Fibroblast of the conjunctiva (primary cell): ENCODE results near the gene CACNA1C.
A peak's percentile ranks its signal among the peaks of the same experiment; 100 is the strongest.

ENCODE experiments used
- DNase-seq: peaks from one replicate; pipeline ENCODE4 v3.0.0-alpha.2; 2010; ENCODE audit warnings: low read depth

The CACNA1C gene

DNA sequence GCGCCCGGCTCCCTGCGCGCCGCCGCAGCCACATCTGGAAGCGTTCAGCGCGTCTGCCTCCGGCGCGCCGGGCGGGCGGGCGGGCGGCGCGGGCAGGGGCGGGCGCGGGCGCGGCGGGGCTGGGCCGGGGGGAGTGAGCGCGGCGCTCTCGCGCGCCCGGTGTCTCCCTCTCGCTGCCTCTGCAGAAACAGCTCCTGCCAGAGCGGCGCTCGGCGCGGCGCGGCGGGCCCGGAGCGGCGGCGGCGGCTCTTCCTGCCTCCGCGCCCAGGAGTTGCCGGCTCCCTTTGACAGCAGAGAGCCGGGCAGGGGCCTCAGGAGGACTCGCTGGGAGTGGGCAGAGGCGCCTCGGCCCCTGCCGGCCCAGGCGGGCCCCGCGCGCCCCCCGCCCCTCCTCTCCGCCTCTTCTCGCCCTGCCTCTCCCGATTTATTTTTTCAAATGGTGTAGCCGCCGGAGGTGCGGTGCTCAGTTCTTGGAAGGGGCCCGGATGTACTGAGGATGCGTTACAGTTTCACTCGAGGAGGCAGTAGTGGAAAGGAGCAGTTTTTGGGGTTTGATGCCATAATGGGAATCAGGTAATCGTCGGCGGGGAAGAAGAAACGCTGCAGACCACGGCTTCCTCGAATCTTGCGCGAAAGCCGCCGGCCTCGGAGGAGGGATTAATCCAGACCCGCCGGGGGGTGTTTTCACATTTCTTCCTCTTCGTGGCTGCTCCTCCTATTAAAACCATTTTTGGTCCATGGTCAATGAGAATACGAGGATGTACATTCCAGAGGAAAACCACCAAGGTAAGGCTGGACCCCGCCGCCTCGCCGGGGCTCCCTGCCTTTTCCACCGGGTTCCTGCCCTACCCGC is at the start of gene CACNA1C:
CACNA1C (plus strand) TSS at position 162 of the 853 bp plus-strand sequence; CDS start at position 738, 576 bp downstream.
- DNase-seq, result no peak

- DNase-seq, result no peak
These were observed 49.1 kb upstream of the CACNA1C start for GRCh38 chr12:2003676-2004112.

GRCh38 chr12:2004113-2004929 is 48.5 kb upstream of the CACNA1C start, which contains the start of gene DCP1B:
TSS of gene DCP1B (minus strand) at chr12:2004457. CDS start at chr12:2004431, 26 bp downstream.
- peak; percentile 97 for DNase-seq

DNA sequence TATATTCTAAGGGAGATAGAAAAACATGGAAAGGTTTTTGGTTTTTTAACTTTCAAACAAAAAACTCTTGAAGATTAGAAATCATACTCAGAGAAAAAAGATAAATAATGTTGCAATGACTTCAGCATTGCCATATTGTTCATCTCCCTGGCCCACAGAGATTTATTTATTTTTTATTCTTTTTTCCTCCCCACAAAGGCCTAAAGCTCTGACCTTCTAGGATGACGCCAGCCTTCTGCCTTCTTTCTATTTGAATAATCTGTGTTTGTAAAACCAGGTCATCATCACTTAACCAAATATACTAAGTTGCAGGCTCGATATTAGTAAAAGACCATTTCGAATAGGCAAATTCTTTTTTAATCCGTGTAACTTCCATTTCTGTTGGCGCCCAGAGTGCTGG is 44.1 kb upstream of the CACNA1C start:
- no peak for DNase-seq

DNA sequence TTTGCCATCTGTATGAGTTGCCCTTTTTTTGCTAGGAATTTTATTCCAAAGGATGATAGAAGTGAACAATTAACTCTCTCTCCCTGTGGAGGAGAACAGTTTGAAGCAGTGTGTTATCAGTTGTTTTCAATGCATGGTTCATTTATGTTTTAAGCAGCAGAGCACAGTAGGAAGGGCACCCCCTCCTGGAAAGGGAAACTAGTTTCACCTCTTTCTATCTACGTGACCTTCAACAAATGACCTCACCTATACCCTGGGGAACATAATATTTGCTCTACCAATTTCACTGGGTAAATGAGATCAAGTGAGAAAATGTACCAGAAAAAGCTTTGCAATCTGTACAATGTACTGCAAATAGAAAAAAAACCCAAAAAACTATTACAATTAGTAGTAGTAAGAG is 43.2 kb upstream of the CACNA1C start:
- no peak for DNase-seq

- DNase-seq, result no peak
These were observed 40.9 kb upstream of the CACNA1C start for GRCh38 chr12:2011643-2012607.

DNA sequence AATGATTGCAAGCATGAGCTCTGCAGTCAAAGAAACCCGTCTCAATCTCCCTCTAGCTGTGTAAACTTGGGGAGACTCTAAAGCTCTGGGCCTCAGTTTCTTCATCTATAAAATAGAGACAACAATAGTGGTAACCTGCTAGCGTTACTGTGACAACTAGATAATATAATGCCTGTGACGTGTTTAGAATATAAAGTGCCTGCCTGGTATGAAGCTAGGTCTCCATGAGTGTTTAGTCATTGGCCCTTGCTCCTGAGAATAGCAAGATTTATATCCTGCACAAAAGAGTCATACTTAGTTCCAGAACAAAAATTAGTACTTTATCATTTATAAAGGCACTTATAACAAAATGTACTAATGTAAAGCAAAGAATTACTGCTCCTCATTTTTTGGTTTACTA is 39.7 kb upstream of the CACNA1C start:
- no peak for DNase-seq

DNA sequence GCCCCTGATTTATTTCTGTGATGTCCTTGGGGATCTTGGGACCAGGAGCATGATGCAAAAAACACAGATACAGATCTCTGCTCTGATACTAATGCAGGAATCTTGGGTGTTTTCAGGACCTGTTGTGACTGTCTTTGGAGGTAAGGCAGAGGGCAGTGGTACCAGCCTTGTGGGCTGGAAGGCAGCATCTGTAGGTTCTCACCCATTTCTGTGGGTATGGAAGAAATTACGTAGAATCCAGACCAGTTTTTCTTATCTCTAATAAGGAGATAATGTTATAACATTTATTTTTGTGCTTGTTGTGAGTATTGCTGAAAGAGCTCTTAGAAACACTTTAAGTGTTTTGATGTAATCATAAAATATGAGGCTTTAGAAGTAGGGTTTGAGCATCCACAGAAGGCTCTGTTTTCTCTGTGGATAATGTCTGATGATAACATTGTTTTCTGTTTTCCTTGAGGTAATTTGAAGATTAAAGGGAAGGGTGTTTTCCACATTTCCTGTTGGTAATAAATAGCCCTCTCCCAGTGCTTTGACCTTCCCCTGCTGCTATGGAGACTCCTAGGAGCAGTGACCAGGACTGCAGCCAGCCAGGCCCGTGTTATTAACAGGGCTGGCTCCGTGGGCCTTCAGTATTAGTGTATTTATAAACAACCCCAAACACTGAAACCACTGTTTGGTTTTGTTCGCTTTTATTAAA is 39.1 kb upstream of the CACNA1C start:
- DNase-seq, result no peak

GRCh38 chr12:2014231-2014630 is 38.6 kb upstream of the CACNA1C start:
- no peak for DNase-seq

- no peak for DNase-seq
These were observed 35.8 kb upstream of the CACNA1C start for GRCh38 chr12:2016862-2017545.

- no peak for DNase-seq
These were observed 35.0 kb upstream of the CACNA1C start for GRCh38 chr12:2017546-2018337.

- DNase-seq, result no peak
These were observed 34.4 kb upstream of the CACNA1C start for GRCh38 chr12:2018391-2018790.

GRCh38 chr12:2019126-2019525 is 33.7 kb upstream of the CACNA1C start:
- DNase-seq, result no peak

DNA sequence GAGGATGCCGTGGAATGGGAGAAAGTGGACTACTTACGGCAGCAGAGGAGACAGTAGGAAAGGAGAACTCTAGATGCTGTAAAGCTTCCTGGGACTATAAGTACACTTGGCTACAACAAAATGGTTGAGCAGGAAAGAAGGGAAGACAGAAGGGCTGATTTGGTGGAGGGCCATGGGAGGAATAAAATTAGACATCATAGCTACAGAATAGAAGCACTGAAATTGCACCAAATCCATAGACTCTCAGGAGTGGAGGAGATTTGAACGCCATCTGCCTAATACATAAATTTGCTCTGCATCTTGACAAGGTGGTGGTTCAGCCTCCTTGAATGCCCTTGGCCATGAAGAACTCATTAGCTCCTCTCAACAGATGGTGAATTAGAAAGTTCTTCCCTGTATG is 32.3 kb upstream of the CACNA1C start:
- no peak for DNase-seq

GRCh38 chr12:2023365-2023764 is 29.4 kb upstream of the CACNA1C start:
- DNase-seq, result no peak

DNA sequence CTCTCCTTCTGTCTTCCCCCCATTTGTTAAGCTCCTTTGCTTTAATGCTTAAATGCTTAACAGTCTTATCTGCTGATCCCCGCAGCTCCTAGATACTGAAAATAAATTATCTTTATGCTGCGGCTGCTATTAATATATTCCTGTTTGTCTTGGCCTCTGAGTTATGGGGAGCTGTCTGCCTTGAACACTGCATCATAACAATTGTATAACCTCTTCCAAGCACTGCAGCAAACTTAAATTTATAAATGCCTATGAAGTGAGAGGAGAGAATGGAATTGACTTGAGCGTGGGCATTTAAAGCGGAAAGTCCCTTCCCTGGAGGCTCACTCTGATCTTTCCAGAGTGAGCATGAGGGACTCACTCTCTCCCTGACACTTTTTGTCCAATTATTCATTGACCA is 25.4 kb upstream of the CACNA1C start:
- DNase-seq, result no peak

GRCh38 chr12:2029851-2030250 is 22.9 kb upstream of the CACNA1C start:
- DNase-seq, result no peak

DNA sequence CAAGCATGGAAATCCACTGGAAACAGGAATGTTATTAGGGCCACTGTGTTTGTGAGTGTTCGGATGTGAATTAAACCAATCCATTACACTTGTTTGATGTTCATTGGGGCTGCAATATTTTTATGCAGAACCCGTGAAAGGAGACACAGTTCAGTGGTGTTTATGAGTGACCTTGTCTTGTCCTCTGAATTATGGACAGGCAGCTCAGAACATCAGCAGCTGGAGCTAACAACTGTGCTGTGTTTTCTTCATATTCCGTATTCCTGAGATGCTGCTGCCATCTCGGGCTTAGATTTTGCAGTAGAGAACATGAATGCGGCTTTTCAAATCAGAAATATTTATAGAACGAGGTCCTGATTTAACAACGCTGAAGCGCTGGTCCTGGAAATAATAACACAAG is 20.3 kb upstream of the CACNA1C start:
- no peak for DNase-seq

DNA sequence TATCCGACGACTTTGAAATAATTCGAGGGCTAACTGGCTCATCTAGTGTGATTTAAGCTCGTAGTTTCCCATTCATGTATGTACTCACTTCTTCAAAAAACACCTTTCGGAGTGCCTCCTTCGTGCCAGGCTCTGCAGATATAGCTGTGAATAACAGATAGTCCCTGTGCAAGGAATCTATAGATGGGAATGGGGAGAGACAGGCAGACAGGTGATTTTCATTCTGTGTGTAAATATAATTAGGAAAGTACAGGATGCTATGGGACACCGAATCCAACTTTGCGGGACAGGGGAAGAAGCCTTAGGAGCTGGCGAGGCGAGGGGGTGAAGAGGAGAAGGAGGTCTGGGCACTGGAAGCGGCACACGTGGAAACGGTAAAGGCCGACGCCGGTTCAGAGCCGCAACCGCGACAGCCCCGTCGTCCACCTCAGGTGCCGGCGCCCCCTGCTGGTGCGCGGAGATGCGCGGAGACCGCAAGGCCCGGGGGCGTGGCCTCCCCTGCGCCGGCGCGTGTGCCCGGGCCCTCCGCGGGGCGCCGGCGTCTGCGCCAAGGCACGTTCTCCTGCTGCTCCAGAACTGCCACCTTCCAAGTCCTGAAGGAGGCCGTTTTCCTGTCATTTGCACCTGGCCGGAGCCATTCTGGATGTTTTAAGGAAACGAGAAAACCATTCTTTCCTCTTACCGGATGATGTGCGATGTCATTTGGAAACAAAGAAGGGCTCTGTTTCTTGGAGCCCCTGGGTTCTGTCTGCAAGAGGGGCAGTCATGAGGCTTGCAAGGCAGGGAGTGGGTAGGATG is 18.0 kb upstream of the CACNA1C start:
- DNase-seq, result peak; percentile 49
